Muscle layer of colon (tissue), 2 donors: ENCODE data around the gene ZBP1.

Experiments
- H3K27ac ChIP-seq: one replicate; pipeline ENCODE4 v1.7.0; 2013; ENCODE audit warnings: low read depth, mild to moderate bottlenecking, low read length, moderate library complexity
- H3K27me3 ChIP-seq, 2 donors: one replicate each; pipeline ENCODE4 v1.7.0; 2013; ENCODE audit warnings: low read length in 2 of 2, mild to moderate bottlenecking in 2 of 2; ENCODE audit not compliant: insufficient read depth in 2 of 2, control insufficient read depth in 1 of 2
- H3K36me3 ChIP-seq: one replicate; pipeline ENCODE4 v1.7.0; 2013; ENCODE audit warnings: mild to moderate bottlenecking, low read length; ENCODE audit not compliant: insufficient read depth
- H3K4me1 ChIP-seq: one replicate; pipeline ENCODE4 v1.7.0; 2013; ENCODE audit warnings: mild to moderate bottlenecking, low read length; ENCODE audit not compliant: insufficient read depth
- H3K4me3 ChIP-seq, 2 donors: one replicate each; pipeline ENCODE4 v1.7.0; 2013; ENCODE audit warnings: low read length in 2 of 2, low read depth in 1 of 2, mild to moderate bottlenecking in 1 of 2, moderate library complexity in 1 of 2
- H3K9ac ChIP-seq: one replicate; pipeline ENCODE4 v1.7.0; 2013; ENCODE audit warnings: low read length
- H3K9me3 ChIP-seq: one replicate; pipeline ENCODE4 v1.7.0; 2013; ENCODE audit warnings: mild to moderate bottlenecking, low read length
- donor health status: abdominal sarcoma.
- donor health status: Adenocarcinoma of cecum.

Gene ZBP1

GRCh38 chr20:57598491-57598890 is 21.7 kb downstream of the ZBP1 start:
- Histone ChIP-seq H3K4me3 (no peak overlapping the region), H3K27ac (no peak overlapping the region), H3K27me3 (peaks cover 0 to 5% of the 10 kb centered on the region in 2 donors), H3K9me3 (no peaks in the 10 kb centered on the region), H3K9ac (no peak overlapping the region), H3K36me3 (no peaks in the 10 kb centered on the region), H3K4me1 (peaks cover 11% of the 10 kb centered on the region)

DNA sequence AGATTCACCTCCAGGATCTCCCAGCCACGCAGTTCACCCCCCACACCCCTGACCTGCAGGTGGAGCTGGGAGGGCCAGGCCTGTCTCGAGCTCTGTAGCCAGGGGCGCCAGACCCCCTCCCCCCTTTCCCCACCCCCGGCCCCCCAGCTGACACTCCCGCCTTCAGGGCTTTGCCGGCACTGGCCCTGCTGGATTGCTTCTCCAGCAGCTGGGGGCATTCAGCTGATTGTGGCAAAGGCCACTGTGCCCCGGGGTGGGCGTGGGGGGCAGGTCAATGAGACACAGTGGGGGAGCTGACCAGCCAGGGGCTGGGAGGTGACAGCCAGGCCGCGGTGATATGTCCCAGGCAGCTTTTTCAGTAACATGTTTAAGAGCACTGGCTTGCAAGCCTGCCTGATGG is 22.2 kb downstream of the ZBP1 start:
- H3K27ac ChIP-seq = no peak overlapping the region
- H3K9me3 ChIP-seq = no peaks in the 10 kb centered on the region
- peaks cover 0 to 5% of the 10 kb centered on the region in 2 donors for H3K27me3 ChIP-seq
- H3K36me3 ChIP-seq = no peaks in the 10 kb centered on the region
- no peak overlapping the region for H3K4me3 ChIP-seq
- peaks cover 11% of the 10 kb centered on the region for H3K4me1 ChIP-seq
- H3K9ac ChIP-seq = no peak overlapping the region

DNA sequence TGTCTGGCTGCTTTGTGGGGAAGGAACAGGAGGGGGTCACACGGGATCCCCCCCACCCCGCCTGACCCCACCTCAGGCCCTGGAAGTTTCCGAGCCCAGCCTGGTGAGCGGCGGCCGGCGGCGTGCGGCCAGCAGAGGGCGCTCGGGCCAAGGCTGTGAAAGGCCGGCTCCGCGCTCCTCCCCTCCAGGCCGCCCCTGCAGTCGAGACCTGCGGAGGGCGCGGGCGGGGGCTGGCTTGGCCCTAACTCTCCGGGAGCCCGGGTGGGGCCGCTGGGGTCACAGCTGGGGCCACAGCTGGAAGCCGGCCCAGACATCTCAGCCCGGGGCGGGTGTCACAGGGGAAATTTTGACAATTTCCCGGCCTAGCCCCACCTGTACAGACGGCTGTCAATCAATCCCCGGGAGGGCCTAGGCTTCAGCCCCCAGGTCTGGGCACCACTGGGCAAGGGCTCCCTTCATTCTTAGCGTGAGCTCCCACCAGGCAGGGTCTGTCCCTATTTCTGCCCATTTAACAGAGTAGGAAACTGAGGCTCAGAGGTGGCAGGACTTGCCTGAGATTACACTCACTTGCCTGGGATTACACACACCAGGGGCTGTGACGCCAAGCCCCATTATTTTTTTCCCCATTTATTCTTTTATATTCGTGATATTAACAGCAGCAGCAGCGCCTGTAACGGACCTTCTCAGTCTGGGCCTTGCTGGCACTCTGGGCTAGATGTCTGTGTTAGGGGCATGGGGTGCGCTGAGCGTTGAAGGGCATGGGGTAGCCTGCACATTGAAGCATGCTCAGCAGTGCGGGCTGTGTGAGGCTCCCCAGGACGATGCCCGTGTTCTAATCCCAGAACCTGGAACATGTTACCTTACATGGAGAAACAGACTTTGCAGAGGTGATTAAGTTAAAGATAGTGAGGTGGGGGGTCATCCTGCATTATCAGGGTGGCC is 23.0 kb downstream of the ZBP1 start:
- Histone ChIP-seq H3K9me3 (no peaks in the 10 kb centered on the region), H3K27ac (no peak overlapping the region), H3K4me3 (no peak overlapping the region), H3K36me3 (no peaks in the 10 kb centered on the region), H3K9ac (no peak overlapping the region), H3K27me3 (peaks cover 0 to 5% of the 10 kb centered on the region in 2 donors), H3K4me1 (peaks cover 11% of the 10 kb centered on the region)

DNA sequence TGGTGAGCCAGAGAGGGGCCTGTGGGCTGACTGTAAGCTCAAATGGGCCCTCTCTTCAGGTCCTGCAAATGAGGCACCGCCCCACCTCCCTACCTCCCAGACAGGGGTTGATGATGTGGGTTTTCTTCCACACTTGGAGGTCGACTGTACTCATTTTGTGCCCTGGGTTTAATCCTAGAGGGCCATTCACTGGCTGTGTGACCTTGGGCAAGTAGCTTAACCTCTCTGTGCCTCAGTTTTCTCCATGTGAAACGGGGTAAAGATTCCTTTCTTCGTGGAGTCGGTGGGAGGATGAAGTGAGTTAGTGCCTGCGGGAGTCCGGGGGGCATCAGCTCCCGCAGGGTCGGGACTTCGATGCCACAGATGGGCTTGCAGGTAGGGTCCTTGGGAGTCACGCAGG is 23.9 kb downstream of the ZBP1 start:
- H3K4me1 ChIP-seq = peaks cover 11% of the 10 kb centered on the region
- H3K27ac ChIP-seq = no peak overlapping the region

DNA sequence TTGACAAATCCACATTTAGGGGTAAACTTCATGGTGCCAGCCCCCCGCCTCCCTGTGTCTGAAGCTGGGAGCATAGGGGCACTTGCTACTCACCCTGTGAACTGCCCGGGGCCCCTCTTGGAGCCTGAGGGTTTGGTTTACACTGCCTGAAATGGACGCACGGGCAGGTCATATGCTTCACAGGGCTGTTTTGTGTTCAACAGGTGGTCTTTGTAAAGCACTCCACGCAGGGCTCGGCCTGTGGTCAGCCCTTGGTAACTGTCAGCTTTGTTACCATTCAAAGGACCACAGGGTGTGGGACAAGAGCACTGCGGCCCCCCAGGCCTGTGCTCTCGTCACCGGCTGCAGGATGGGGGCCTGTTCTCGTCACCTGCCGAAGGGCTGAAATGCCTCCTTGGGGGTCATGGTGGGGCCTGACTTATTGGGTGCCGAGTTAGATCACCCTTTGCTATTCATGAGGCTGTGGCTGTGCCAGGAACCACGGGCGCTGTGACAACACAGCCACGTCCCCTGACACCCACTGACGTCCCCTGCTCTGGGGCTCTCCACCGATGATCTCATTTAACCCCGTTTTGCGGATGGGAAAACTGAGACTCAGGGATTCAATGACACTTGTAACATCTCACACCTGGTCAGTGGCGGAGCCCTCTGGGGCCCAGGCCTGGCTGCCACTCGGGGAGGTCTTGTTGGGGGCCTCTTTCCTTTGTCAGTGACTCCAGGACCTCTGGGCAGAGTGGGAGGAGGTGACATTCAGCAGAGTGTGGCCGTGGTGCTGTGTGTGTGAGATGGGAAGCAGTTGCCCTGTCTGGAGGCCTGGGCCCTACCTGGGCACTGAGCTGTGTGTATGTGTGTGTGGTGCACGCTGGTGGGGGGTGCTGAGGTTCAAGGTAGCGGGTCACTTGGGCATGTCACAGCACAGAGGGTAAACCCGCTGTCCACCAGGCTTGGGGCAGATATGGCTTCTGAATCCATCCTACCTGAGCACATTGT is 24.9 kb downstream of the ZBP1 start:
- Histone ChIP-seq H3K27ac (no peak overlapping the region), H3K27me3 (peaks cover 0 to 5% of the 10 kb centered on the region in 2 donors), H3K9me3 (no peaks in the 10 kb centered on the region), H3K4me3 (no peak overlapping the region), H3K9ac (no peak overlapping the region), H3K36me3 (no peaks in the 10 kb centered on the region), H3K4me1 (peaks cover 11% of the 10 kb centered on the region)

More for the DNA sequence above, 23.9 kb downstream of the ZBP1 start:
- no peak overlapping the region for H3K9ac ChIP-seq
- H3K9me3 ChIP-seq = no peaks in the 10 kb centered on the region
- no peaks in the 10 kb centered on the region for H3K36me3 ChIP-seq
- peaks cover 0 to 5% of the 10 kb centered on the region in 2 donors for H3K27me3 ChIP-seq
- H3K4me3 ChIP-seq = no peak overlapping the region

- no peaks in the 10 kb centered on the region for H3K9me3 ChIP-seq
- H3K9ac ChIP-seq = no peak overlapping the region
- H3K4me3 ChIP-seq = no peak overlapping the region
- peaks cover 11% of the 10 kb centered on the region for H3K4me1 ChIP-seq
- H3K27ac ChIP-seq = no peak overlapping the region
- H3K27me3 ChIP-seq = peaks cover 0 to 5% of the 10 kb centered on the region in 2 donors
- no peaks in the 10 kb centered on the region for H3K36me3 ChIP-seq
Observed at GRCh38 chr20:57594092-57594951, 25.9 kb downstream of the ZBP1 start.

GRCh38 chr20:57593134-57593886 is 26.9 kb downstream of the ZBP1 start:
- Histone ChIP-seq H3K27me3 (peaks cover 0 to 5% of the 10 kb centered on the region in 2 donors), H3K4me3 (no peak overlapping the region), H3K36me3 (no peaks in the 10 kb centered on the region), H3K9me3 (no peaks in the 10 kb centered on the region), H3K4me1 (peaks cover 11% of the 10 kb centered on the region), H3K9ac (no peak overlapping the region), H3K27ac (no peak overlapping the region)

DNA sequence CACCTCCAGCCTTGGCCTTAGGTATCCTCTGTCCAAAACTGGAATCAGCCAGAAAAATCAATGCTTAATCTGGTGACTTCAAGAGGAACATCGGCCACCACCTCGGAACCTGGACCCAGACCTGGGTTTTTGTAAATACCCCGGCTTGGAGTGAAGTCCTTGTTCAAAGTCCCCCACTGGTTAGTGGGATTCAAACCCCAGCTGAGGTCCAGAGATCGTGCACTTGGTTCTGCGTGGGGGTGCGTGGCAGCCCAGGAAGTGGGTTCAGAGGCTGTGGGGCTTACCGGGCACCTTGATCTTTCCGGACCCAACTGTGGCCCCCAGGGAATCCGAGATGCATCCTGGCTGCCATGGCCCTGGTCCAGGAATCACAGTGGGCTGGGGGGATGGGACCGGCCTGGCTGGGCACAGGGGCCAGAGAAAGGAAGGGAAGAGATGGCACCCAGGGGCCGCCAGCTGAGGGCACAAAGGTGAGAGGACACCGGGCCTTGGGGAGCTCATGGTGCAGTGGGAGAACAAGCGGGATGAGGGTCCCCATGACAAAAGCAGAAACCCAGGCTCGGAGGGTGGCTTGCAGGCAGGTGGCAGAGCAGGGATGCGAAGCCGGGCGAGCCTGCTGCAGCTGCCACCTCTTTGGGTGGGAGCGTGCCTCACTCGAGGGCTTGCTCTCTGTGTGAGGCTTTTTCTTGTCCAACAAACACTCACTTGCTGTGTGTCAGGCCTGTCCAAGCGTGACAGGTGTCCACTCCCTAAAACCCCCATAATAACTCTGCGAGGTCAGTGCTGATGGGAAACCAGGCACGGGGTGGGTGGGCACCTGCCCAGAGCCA is 27.7 kb downstream of the ZBP1 start:
- H3K9ac ChIP-seq = no peak overlapping the region
- no peak overlapping the region for H3K27ac ChIP-seq
- no peak overlapping the region for H3K4me3 ChIP-seq

GRCh38 chr20:57591289-57592229 is 28.7 kb downstream of the ZBP1 start:
- Histone ChIP-seq H3K9me3 (no peaks in the 10 kb centered on the region), H3K36me3 (no peaks in the 10 kb centered on the region), H3K4me3 (no peak overlapping the region), H3K27me3 (peaks cover 0 to 5% of the 10 kb centered on the region in 2 donors), H3K4me1 (peaks cover 7% of the 10 kb centered on the region), H3K9ac (no peak overlapping the region), H3K27ac (no peak overlapping the region)

More for the DNA sequence above, 27.7 kb downstream of the ZBP1 start:
- peaks cover 0 to 5% of the 10 kb centered on the region in 2 donors for H3K27me3 ChIP-seq
- H3K9me3 ChIP-seq = no peaks in the 10 kb centered on the region
- H3K36me3 ChIP-seq = no peaks in the 10 kb centered on the region
- H3K4me1 ChIP-seq = peaks cover 11% of the 10 kb centered on the region
